Neuron (in vitro differentiated cells): Measurements from ENCODE around the gene HDAC4.

Experiments
- H2AFZ ChIP-seq: one replicate; pipeline ENCODE4 v1.6.1; 2013; ENCODE audit warnings: low read depth, mild to moderate bottlenecking, inconsistent platforms, low read length, moderate library complexity
- H3K27me3 ChIP-seq: one replicate; pipeline ENCODE4 v1.6.1; 2013; ENCODE audit warnings: low read length; ENCODE audit not compliant: insufficient read depth
- H3K36me3 ChIP-seq: one replicate; pipeline ENCODE4 v1.6.1; 2013; ENCODE audit warnings: low read length; ENCODE audit not compliant: insufficient read depth
- H3K4me1 ChIP-seq: one replicate; pipeline ENCODE4 v1.6.1; 2013; ENCODE audit warnings: low read length; ENCODE audit not compliant: insufficient read depth
- H3K4me3 ChIP-seq: 2 replicates; pipeline ENCODE4 v1.5.1; 2013; ENCODE audit warnings: mild to moderate bottlenecking, low read length, moderate library complexity
- H3K9me3 ChIP-seq: one replicate; pipeline ENCODE4 v1.6.1; 2013; ENCODE audit warnings: low read length

HDAC4 gene

DNA sequence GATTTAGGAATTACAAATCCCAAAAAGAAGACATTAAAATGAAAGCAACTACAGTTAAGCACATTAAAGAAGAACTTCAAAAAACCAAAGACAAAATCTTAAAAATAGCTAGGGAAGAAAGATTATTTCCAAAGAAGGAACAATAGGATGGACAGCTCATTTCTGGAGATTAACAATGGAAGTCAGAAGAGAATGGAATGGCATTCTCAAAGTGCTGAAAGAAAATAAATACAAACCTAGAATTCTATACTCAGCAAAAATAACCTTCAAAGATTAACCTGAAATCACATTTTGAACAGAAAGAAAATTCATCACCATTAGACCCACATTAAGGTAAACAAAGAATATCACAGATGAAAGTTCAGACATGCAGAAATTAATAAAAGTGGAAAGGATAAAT is 229.2 kb downstream of the HDAC4 start:
- Histone ChIP-seq H2AFZ (no peak overlapping the region), H3K27me3 (no peaks in the 10 kb centered on the region), H3K36me3 (peaks cover 13% of the 10 kb centered on the region), H3K9me3 (peaks cover 19% of the 10 kb centered on the region), H3K4me1 (no peaks in the 10 kb centered on the region), H3K4me3 (no peak overlapping the region)

DNA sequence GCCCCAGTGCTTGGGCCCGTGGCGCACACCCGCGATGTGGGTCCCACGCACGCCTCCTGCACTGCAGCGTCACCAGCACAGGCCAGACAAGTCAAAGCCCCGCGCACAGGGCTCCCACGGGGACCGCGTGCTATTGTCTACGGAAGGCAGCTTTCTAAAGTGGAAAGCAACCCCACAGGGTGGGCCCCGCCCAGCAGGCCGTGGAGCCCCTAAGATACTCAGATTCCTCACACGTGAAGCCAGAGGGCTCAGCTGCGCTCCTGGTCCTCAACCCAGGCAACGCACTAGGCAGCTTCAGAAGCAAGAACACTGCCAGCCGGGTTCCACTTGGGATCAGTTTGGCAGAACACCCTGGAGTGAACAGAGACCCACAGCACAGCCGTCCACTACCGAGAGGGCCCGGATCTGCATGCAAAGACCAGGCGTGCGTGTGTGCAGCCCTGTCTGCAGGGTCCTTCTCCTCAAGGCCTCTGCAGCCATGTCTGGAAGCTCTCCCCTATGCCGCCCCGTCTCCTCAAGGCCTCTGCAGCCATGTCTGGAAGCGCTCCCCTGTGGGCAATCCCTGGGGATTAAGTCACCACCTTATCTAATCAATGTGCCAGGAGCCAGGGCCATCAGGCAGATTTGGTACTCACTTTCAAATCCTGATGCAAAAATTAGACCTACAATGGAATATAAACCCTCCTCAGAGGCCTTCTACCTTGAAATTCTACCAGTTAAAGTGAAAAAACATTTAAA is 231.3 kb downstream of the HDAC4 start:
- peaks cover 14% of the 10 kb centered on the region for H3K9me3 ChIP-seq
- no peaks in the 10 kb centered on the region for H3K4me1 ChIP-seq
- H3K27me3 ChIP-seq = no peaks in the 10 kb centered on the region
- peaks cover 5% of the 10 kb centered on the region for H3K36me3 ChIP-seq
- no peak overlapping the region for H2AFZ ChIP-seq
- no peak overlapping the region for H3K4me3 ChIP-seq

DNA sequence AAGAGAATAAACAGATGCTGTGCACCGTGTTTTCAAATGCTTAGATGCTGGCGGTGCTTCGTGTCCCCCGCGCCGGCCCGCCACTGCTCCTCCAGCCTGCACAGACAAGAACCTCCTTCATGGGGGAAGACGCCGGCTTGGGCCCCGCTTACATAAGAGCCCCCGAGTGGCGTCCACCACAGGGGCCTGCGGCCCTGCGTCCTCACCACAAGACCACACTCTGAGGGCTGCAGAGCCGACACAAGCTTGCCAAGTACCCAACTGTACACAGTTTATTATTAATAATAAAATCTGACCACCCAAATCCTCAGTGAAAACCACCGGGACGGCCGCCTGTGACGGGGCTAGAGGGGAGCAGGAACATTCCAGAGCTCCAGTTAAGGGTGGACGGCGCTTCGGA is 232.2 kb downstream of the HDAC4 start:
- Histone ChIP-seq H3K36me3 (peaks cover 5% of the 10 kb centered on the region), H3K9me3 (peaks cover 14% of the 10 kb centered on the region), H2AFZ (no peak overlapping the region), H3K4me3 (no peak overlapping the region), H3K27me3 (no peaks in the 10 kb centered on the region), H3K4me1 (no peaks in the 10 kb centered on the region)

DNA sequence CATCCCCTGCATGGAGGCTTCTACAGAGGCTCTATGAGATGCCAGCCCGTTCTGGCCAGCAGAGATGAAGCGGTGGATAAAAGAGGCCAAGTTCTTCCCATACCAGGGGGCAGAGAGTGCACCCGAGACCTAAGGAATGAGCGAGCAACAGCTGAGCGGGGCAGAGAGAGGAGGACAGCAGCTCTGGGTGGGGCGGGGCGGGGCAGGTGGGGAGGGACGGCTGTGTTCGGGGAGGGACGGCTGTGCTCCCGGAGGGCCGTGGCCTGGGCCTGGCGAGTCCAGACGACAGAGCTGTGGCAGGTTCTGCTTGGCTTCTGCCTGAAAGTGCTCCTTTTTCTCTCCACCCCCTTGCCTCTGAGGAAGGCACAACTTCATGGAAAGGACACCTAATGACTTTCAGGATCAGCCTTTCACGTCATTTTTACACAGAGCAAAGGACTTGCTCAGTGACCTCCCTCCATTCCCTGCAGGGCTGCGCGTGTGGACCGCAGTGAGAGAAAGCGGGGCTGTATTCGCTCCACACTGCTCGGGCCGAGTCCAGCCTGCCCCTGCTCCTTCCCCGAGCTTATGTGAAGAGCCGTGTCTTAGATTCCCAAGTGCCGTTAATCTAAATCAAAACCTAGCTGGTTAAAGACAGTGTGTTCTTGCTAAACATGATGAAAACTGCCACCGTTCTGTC is 232.9 kb downstream of the HDAC4 start:
- Histone ChIP-seq H3K4me3 (no peak overlapping the region), H3K27me3 (no peaks in the 10 kb centered on the region), H2AFZ (no peak overlapping the region), H3K36me3 (peaks cover 8% of the 10 kb centered on the region), H3K4me1 (peaks cover 3% of the 10 kb centered on the region), H3K9me3 (peaks cover 14% of the 10 kb centered on the region)

DNA sequence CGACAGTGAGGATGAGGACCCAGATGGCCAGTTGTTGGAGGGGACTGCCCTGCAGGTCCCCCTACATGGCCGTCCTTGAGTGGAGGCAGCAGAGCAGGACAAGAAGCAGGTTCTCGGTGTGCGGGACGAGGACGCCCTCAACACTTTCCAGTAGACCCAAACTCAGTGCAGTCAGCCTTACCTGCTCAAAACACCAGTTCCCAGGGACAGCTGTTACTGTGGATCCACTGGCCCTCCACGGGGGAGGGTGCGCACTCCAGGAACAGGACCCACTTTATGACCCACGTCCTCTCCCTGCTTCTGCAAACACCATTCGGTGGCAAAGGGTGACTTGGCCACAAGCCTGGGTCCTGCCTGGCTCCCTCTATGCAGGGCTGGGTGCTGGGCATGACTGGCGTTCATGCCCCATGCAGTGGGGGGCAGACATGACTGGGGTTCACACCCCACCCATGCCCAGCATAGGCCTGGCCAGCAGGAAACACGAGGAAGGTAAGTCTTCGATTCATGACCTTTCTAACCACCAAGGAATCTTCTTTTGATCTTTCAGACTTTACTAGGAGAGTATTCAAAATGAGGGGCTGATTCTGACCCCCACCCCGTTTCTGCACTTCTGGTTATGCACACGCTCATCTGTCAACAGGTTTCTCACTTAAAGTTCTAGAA is 233.7 kb downstream of the HDAC4 start:
- Histone ChIP-seq H3K27me3 (no peaks in the 10 kb centered on the region), H3K9me3 (peaks cover 14% of the 10 kb centered on the region), H3K4me3 (no peak overlapping the region), H3K4me1 (peaks cover 5% of the 10 kb centered on the region), H2AFZ (no peak overlapping the region), H3K36me3 (peaks cover 12% of the 10 kb centered on the region)

DNA sequence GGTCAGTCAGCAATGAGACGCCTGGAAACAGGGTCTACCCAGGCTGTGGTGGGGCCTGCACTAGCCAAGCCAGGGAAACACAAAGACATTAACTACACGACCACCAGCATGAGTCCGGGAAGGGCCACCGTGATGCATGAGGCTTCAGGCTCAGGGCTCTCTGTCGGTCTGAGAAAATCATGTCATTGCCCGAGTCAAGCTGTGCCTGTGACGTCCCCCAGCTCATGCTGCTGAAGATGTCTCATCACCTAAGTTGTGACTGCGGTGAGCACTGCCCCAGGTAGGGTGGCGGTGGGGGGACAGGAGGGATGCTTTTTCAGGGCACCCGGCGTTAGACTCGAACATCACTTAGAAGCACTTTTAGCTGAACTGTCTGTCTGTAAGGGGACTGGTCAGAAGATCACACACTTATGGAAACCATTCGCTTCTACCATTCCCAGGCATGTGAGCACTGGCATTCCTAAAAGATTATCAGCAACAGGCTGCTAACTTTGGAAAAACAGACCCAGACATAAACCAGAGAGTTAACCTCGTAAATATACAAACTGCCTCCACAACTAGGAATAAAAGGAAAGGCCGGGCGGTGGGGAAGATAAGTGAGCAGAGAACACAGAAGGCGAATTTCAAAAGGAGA is 234.5 kb downstream of the HDAC4 start:
- H3K27me3 ChIP-seq = no peaks in the 10 kb centered on the region
- H3K4me1 ChIP-seq = peaks cover 5% of the 10 kb centered on the region
- H3K36me3 ChIP-seq = peaks cover 12% of the 10 kb centered on the region
- no peak overlapping the region for H3K4me3 ChIP-seq
- no peak overlapping the region for H2AFZ ChIP-seq
- H3K9me3 ChIP-seq = peaks cover 14% of the 10 kb centered on the region

DNA sequence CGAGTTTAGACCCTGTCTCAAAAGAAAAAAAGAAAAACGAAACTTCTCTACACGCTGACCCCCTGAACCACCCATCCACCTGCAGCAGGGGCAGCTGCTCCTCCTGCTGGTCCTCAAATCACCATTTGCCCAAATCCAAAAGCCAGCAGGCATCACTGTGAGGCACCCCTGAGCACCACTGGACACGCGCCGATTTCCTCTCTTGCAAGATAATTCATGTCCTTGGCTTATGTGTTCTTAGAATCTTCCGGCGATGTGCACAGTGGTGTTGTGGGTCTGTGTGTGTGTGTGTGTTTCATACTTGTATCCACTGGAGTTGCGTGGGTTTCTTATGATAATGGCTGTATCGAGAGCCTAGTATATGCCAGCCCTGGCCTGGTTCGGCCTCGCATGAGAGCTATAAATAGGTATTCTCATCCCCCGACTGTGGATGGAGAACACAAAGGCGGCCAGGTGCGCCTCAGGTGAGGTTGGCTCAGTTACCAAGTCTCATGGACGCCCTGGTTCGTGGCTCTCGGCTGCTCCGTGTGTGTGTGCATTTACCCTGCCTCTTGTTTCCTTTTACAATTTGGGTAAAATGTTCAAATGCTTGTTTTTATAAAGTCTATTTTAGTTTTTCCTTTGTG is 235.5 kb downstream of the HDAC4 start:
- H3K9me3 ChIP-seq = peaks cover 6% of the 10 kb centered on the region
- H2AFZ ChIP-seq = no peak overlapping the region
- no peaks in the 10 kb centered on the region for H3K27me3 ChIP-seq
- peaks cover 18% of the 10 kb centered on the region for H3K36me3 ChIP-seq
- H3K4me3 ChIP-seq = no peak overlapping the region
- peaks cover 5% of the 10 kb centered on the region for H3K4me1 ChIP-seq

DNA sequence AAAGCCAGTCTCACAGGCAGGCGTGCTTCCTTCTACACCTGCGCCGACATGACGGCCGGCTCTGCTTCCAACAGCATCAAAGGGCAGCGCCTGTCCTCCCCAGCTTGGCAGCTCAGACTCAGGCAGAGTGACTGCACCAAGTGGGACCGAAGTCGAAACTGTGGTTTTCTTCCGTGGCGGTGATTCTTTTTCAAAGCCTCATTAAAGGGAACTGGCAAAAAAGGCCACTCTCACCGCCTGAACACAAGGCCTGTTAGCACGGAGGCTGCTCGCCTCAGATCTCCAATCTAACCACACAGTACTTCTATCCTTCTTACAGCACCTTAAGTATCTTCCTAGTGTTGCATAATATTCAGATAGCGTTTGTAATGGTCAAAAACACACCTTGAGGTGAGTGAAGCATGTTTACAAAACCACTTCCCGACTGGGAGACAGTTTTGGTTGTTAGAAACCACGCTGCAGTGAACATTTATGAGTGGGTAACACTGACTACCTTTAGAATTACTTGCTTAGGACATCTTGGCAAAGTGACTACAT is 236.4 kb downstream of the HDAC4 start:
- Histone ChIP-seq H3K4me3 (no peak overlapping the region), H3K36me3 (peaks cover 18% of the 10 kb centered on the region), H2AFZ (no peak overlapping the region), H3K9me3 (peaks cover 3% of the 10 kb centered on the region), H3K4me1 (peaks cover 5% of the 10 kb centered on the region), H3K27me3 (no peaks in the 10 kb centered on the region)

DNA sequence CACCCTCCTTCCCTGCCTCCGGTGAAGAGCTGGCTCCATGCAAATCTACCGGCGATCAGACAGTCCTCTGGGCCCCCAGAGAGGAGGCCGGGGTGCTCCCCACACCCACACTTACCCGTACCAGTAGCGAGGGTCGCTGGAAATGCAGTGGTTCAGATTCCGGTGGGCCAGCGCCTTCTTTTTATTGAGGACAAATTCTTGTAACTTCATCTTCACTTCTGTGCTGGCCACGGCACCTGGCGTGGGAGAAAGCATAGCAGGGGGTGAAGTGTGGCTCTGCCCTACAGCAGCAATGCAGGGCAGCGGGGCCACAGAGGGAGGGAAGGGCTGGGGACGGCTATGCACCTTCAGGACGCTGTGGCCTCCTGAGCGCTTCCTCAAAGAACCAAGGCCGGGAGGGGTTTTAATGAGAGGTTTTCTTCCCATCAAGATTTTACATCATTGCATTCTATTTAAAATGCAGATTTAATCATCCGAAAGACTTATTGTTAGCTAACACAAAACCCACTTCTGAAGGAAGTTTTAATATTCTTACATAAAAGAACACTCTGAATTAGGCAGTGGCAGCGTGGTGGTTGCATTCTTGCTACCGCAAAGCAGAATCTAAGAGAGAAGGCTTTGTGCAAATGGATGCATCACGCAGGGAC is 237.0 kb downstream of the HDAC4 start:
- Histone ChIP-seq H3K9me3 (no peaks in the 10 kb centered on the region), H3K4me1 (peaks cover 5% of the 10 kb centered on the region), H3K4me3 (no peak overlapping the region), H3K27me3 (no peaks in the 10 kb centered on the region), H3K36me3 (peaks cover 17% of the 10 kb centered on the region), H2AFZ (no peak overlapping the region)

DNA sequence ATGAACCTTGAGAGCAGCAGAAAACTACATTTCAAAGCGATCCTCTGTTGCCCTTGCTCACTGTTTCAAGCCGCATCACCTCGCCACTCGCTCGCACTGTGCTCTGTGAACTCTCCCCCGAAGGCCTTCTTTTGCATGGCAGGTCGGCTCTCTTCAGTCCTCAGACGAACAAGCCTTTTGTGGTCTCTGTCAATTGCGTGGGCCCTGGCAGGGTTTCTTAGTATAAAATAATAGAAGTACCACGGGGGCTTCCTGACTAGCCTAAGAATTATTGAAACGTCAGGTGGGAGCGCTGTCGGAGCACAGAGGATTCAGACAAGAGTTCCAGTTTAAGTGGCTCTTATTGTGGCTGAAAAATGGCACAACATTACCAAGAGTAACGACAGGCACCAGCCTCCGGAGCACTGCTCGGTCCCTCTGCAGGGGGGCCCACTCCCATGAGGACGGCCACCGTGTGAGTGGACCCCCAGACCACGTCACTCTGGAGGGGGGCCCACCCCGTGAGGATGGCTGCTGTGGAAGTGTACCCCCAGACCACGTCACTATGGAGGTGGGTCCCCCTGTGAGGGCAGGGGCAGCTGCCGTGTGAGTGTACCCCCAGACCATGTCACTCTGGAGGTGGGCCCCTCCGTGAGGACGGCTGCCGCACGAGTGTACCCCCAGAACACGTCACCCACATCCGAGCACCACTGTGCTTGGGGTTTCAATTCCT is 237.7 kb downstream of the HDAC4 start:
- no peaks in the 10 kb centered on the region for H3K9me3 ChIP-seq
- no peak overlapping the region for H2AFZ ChIP-seq
- H3K4me3 ChIP-seq = no peak overlapping the region
- H3K36me3 ChIP-seq = peaks cover 17% of the 10 kb centered on the region
- no peaks in the 10 kb centered on the region for H3K27me3 ChIP-seq
- H3K4me1 ChIP-seq = peaks cover 5% of the 10 kb centered on the region

DNA sequence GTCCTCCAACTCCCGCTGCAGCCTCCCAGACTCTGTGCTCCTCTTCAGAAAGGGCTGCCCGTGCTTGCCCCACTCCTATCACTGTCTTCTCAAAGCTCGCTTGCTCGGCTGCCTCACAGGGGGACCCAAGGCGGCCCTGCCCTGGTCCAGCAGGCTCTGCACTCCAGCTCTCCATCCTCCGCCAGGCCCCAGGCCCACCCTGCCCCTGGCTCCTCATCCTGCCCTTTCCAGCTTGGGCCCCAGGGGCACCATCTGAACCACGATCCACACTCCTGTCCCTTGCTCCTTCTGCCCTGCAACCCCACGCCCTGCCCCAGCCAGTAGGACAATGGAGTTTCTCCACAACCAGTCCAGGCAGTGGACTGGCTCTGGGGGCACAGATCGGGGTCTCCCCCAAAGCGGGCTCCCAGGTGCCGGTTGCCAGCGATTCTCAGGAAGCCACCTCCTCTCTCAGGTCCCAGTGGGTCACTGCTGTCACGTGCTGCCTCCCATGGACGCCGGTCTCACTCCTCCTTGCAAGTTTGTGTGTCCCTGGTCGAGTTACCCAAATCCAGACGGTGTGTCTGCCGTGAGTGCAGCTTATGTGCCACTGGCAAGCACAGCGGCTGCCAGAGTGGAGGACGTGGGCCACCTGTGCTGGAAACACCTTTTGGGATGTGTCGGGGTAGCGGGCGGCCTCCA is 238.5 kb downstream of the HDAC4 start:
- Histone ChIP-seq H3K4me1 (peaks cover 5% of the 10 kb centered on the region), H2AFZ (no peak overlapping the region), H3K36me3 (peaks cover 17% of the 10 kb centered on the region), H3K27me3 (no peaks in the 10 kb centered on the region), H3K4me3 (no peak overlapping the region), H3K9me3 (no peaks in the 10 kb centered on the region)
